CD4-positive, alpha-beta T cell treated with Interleukin-17A for 1 hour (primary cell): ENCODE data around the gene SLC37A1.
A peak's percentile ranks its signal among the peaks of the same experiment; 100 is the strongest.
"Not testable (repeated sequence)": the region's sequence is repeated elsewhere in the genome, so short reads cannot be mapped to it uniquely, and the experiment has no call there.

Source experiments
- DNase-seq: peaks from one replicate; pipeline ENCODE4 v3.0.0-alpha.2; 2020

The SLC37A1 gene

GRCh38 chr21:42513151-42513984 is at the start of gene SLC37A1:
SLC37A1 (plus strand) TSS chr21:42513852; CDS start chr21:42518455, 4,603 bp downstream.
- peak; percentile 40 for DNase-seq

- DNase-seq = peak; percentile 87
Measured at GRCh38 chr21:42463861-42464515, 49.7 kb upstream of the SLC37A1 start.

- peak; percentile 31 for DNase-seq
Measured at GRCh38 chr21:42465008-42465802, 48.4 kb upstream of the SLC37A1 start.

- DNase-seq = no peak
Measured at GRCh38 chr21:42465803-42466127, 47.9 kb upstream of the SLC37A1 start.

GRCh38 chr21:42466700-42467099 is 47.0 kb upstream of the SLC37A1 start:
- DNase-seq = no peak

- DNase-seq = peak; percentile 29
Measured at GRCh38 chr21:42467140-42467983, 46.3 kb upstream of the SLC37A1 start.

- DNase-seq = no peak
Measured at GRCh38 chr21:42468491-42469131, 45.0 kb upstream of the SLC37A1 start.

- no peak for DNase-seq
Measured at GRCh38 chr21:42469272-42469671, 44.4 kb upstream of the SLC37A1 start.

GRCh38 chr21:42469726-42470125 is 43.9 kb upstream of the SLC37A1 start:
- DNase-seq = not testable (repeated sequence)

- DNase-seq = no peak
Measured at GRCh38 chr21:42471206-42471605, 42.4 kb upstream of the SLC37A1 start.

GRCh38 chr21:42471716-42472330 is 41.8 kb upstream of the SLC37A1 start:
- no peak for DNase-seq

GRCh38 chr21:42472521-42472920 is 41.1 kb upstream of the SLC37A1 start:
- DNase-seq = no peak

GRCh38 chr21:42473498-42474042 is 40.1 kb upstream of the SLC37A1 start:
- DNase-seq = no peak

- no peak for DNase-seq
Measured at GRCh38 chr21:42474043-42474831, 39.4 kb upstream of the SLC37A1 start.

- DNase-seq = no peak
Measured at GRCh38 chr21:42475036-42475435, 38.6 kb upstream of the SLC37A1 start.

GRCh38 chr21:42475526-42476387 is 37.9 kb upstream of the SLC37A1 start:
- DNase-seq = no peak

GRCh38 chr21:42476388-42477331 is 37.0 kb upstream of the SLC37A1 start:
- no peak for DNase-seq

GRCh38 chr21:42478504-42478903 is 35.1 kb upstream of the SLC37A1 start:
- no peak for DNase-seq
